IMR-90 (cell line): Measurements from ENCODE around the gene ATXN7L2. TPM values are rescaled to one million over a fixed set of nuclear protein-coding genes. Genes with fewer than 3 reads are reported as not detected.
A peak's percentile ranks its signal among the peaks of the same experiment; 100 is the strongest.

Source experiments
- ATAC-seq: fragments of 200-7000 bp; cut with Tn5 transposase; 2 replicates; pipeline ENCODE4 v1.9.1; 2020; ENCODE audit warnings: low read depth, mild to moderate bottlenecking, moderate library complexity
- BruUV-seq: library from RNA; stranded (reverse); fragments of 400-500 nt; replicated peaks from 2 replicates; lab custom pipeline; 2021; lab: Mats Ljungman, UMichigan
- CTCF ChIA-PET: fragments of 300-600 bp; formaldehyde crosslinking; extraction: SDS; loops from one replicate; lab custom pipeline; 2021; ENCODE audit warnings: antibody characterized with exemption; lab: Yijun Ruan, JAX
- POLR2A ChIA-PET: fragments of 300-600 bp; sonication (Branson Sonifier 250); formaldehyde crosslinking; loops from one replicate; lab custom pipeline; 2022; ENCODE audit warnings: antibody characterized with exemption; ENCODE audit not compliant: unreplicated experiment; lab: Charles Lee
- DNase-seq: peaks from one replicate; pipeline ENCODE4 v3.0.0; 2013
- H2AFZ ChIP-seq: replicated peaks from 2 replicates; pipeline ENCODE3; 2013; ENCODE audit warnings: low read length, mild to moderate bottlenecking; ENCODE audit not compliant: poor library complexity
- H2AK5ac ChIP-seq: 2 replicates; pipeline ENCODE4 v1.6.1; 2013; ENCODE audit warnings: low read depth, low read length, inconsistent platforms
- H2AK9ac ChIP-seq: replicated peaks from 2 replicates; pipeline ENCODE3; 2013; ENCODE audit warnings: mild to moderate bottlenecking, low read depth, low read length, moderate library complexity; ENCODE audit not compliant: poor library complexity
- H2BK120ac ChIP-seq: 2 replicates; pipeline ENCODE4 v1.6.1; 2013; ENCODE audit warnings: low read depth, low read length, inconsistent platforms
- H2BK15ac ChIP-seq: 3 replicates; pipeline ENCODE4 v1.6.1; 2013; ENCODE audit warnings: low read depth, low read length, inconsistent platforms
- H2BK20ac ChIP-seq: 2 replicates; pipeline ENCODE4 v1.6.1; 2013; ENCODE audit warnings: low read depth, mild to moderate bottlenecking, inconsistent platforms, low read length, moderate library complexity
- H2BK5ac ChIP-seq: 2 replicates; pipeline ENCODE4 v1.6.1; 2013; ENCODE audit warnings: mild to moderate bottlenecking, low read depth, low read length, inconsistent platforms; ENCODE audit not compliant: poor library complexity, severe bottlenecking
- H3K14ac ChIP-seq: replicated peaks from 2 replicates; pipeline ENCODE4 v1.6.1; 2013; ENCODE audit warnings: low read depth, low read length, inconsistent platforms
- H3K18ac ChIP-seq: 2 replicates; pipeline ENCODE4 v1.6.1; 2013; ENCODE audit warnings: low read depth, low read length, control low read depth
- H3K23ac ChIP-seq: 2 replicates; pipeline ENCODE4 v1.6.1; 2013; ENCODE audit warnings: low read depth, low read length, inconsistent platforms
- H3K27ac ChIP-seq: 2 replicates; pipeline ENCODE4 v1.5.1; 2013; ENCODE audit warnings: mild to moderate bottlenecking, control low read depth, low read length; ENCODE audit not compliant: insufficient read depth
- H3K27me3 ChIP-seq: 2 replicates; pipeline ENCODE4 v1.6.1; 2013; ENCODE audit warnings: low read length; ENCODE audit not compliant: control insufficient read depth, insufficient read depth
- H3K36me3 ChIP-seq: 2 replicates; pipeline ENCODE4 v1.6.1; 2013; ENCODE audit warnings: low read length, mixed read lengths; ENCODE audit not compliant: control insufficient read depth, insufficient read depth
- H3K4ac ChIP-seq: 2 replicates; pipeline ENCODE4 v1.6.1; 2013; ENCODE audit warnings: low read depth, low read length, inconsistent platforms
- H3K4me1 ChIP-seq: 2 replicates; pipeline ENCODE4 v1.6.1; 2013; ENCODE audit warnings: low read length, mixed read lengths; ENCODE audit not compliant: control insufficient read depth, insufficient read depth
- H3K4me2 ChIP-seq: 2 replicates; pipeline ENCODE4 v1.6.1; 2013; ENCODE audit warnings: low read depth, mild to moderate bottlenecking, control low read depth, low read length, moderate library complexity
- H3K4me3 ChIP-seq: 2 replicates; pipeline ENCODE4 v1.5.1; 2013; ENCODE audit warnings: low read depth, mild to moderate bottlenecking, control low read depth, low read length, moderate library complexity; ENCODE audit not compliant: insufficient read depth
- H3K56ac ChIP-seq: 2 replicates; pipeline ENCODE4 v1.6.1; 2013; ENCODE audit warnings: low read length, inconsistent platforms; ENCODE audit not compliant: insufficient read depth; ENCODE audit errors: extremely low read depth
- H3K79me1 ChIP-seq, 2 experiments: 2 replicates each; pipeline ENCODE4 v1.6.1; 2013; ENCODE audit warnings: low read length in 2 of 2, inconsistent platforms in 1 of 2, low read depth in 1 of 2
- H3K9ac ChIP-seq: 2 replicates; pipeline ENCODE4 v1.6.1; 2013; ENCODE audit warnings: low read depth, low read length, control low read depth
- H3K9me1 ChIP-seq: 2 replicates; pipeline ENCODE4 v1.6.1; 2013; ENCODE audit warnings: low read length, inconsistent platforms; ENCODE audit not compliant: insufficient read depth
- H3K9me3 ChIP-seq: 2 replicates; pipeline ENCODE4 v1.6.1; 2013; ENCODE audit warnings: low read length; ENCODE audit not compliant: control insufficient read depth, insufficient read depth
- H4K20me1 ChIP-seq: 2 replicates; pipeline ENCODE4 v1.6.1; 2013; ENCODE audit warnings: low read length, inconsistent platforms; ENCODE audit not compliant: insufficient read depth
- H4K5ac ChIP-seq: 2 replicates; pipeline ENCODE4 v1.6.1; 2013; ENCODE audit warnings: mild to moderate bottlenecking, low read depth, low read length, control low read depth
- H4K8ac ChIP-seq, 2 experiments: 2 replicates each; pipeline ENCODE4 v1.6.1; 2013; ENCODE audit warnings: low read depth in 2 of 2, low read length in 2 of 2, control low read depth in 1 of 2, inconsistent platforms in 1 of 2
- H4K91ac ChIP-seq: 2 replicates; pipeline ENCODE4 v1.6.1; 2013; ENCODE audit warnings: low read depth, low read length, inconsistent platforms; ENCODE audit not compliant: insufficient read depth
- MAFK ChIP-seq: IDR thresholded peaks from 2 replicates; pipeline ENCODE4 v1.6.1; 2012; ENCODE audit warnings: low read depth, low read length, improper control_type of control experiment
- SMC3 ChIP-seq: fragments of 150-350 bp; IDR thresholded peaks from 2 replicates; pipeline ENCODE4 v1.6.1; 2016; ENCODE audit warnings: low read depth, mild to moderate bottlenecking, antibody characterized with exemption, low read length, moderate library complexity
- WGBS, 2 experiments: methylation state at CpG; one replicate each; pipeline versions ENCODE4 v1.1.5 to v1.1.7; 2013; ENCODE audit warnings: missing lambda C conversion rate in 2 of 2; ENCODE audit not compliant: insufficient read length in 1 of 2; ENCODE audit errors: extremely low coverage in 2 of 2; 5-methylcytosine and 5-hydroxymethylcytosine counted together
- dilution Hi-C: fragments of 300-500 bp; cut with HindIII; formaldehyde crosslinking; loops from one replicate; pipeline ENCODE4 v1.14.3; 2018; ENCODE audit warnings: low sequenced_read_pairs; ENCODE audit not compliant: unreplicated experiment
- in situ Hi-C: fragments of 300-500 bp; cut with MboI; formaldehyde crosslinking; loops from 3 replicates; pipeline ENCODE4 v1.14.3; 2019; ENCODE audit warnings: low sequenced_read_pairs, inconsistent platforms, mixed read lengths
- intact Hi-C: fragments of 100-400 bp; cut with micrococcal nuclease; formaldehyde crosslinking; loops from 2 replicates; pipeline ENCODE4 v1.10.0; 2022
- polyA plus RNA-seq, 3 experiments: library from polyadenylated mRNA; depleted of rRNA; stranded (reverse); fragments of >200 nt; gene quantifications; 2 replicates each; pipeline ENCODE4 v1.2.3, GENCODE V29; 2012; ENCODE audit warnings: low replicate concordance in 1 of 3
- total RNA-seq: library from RNA; depleted of rRNA; stranded (reverse); fragments of >200 nt; gene quantifications from 2 replicates; pipeline ENCODE4 v1.2.3, GENCODE V29; 2012
- TF ChIP-seq, protein P1 (sequence below): fragments of 150-350 bp; IDR thresholded peaks from 2 replicates; pipeline ENCODE4 v1.6.1; 2016; ENCODE audit warnings: low read depth, mild to moderate bottlenecking, low read length, moderate library complexity, borderline replicate concordance
- TF ChIP-seq, protein P2 (sequence below): conservative IDR thresholded peaks from 2 replicates; pipeline ENCODE4 v1.5.1; 2012; ENCODE audit warnings: mild to moderate bottlenecking, low read depth, low read length, improper control_type of control experiment

ATXN7L2 gene
- total and polyA plus RNA-seq, 2 of the 4 experiments (the other 2 are of a cell fraction) = 1.3 to 4.8 TPM

DNA sequence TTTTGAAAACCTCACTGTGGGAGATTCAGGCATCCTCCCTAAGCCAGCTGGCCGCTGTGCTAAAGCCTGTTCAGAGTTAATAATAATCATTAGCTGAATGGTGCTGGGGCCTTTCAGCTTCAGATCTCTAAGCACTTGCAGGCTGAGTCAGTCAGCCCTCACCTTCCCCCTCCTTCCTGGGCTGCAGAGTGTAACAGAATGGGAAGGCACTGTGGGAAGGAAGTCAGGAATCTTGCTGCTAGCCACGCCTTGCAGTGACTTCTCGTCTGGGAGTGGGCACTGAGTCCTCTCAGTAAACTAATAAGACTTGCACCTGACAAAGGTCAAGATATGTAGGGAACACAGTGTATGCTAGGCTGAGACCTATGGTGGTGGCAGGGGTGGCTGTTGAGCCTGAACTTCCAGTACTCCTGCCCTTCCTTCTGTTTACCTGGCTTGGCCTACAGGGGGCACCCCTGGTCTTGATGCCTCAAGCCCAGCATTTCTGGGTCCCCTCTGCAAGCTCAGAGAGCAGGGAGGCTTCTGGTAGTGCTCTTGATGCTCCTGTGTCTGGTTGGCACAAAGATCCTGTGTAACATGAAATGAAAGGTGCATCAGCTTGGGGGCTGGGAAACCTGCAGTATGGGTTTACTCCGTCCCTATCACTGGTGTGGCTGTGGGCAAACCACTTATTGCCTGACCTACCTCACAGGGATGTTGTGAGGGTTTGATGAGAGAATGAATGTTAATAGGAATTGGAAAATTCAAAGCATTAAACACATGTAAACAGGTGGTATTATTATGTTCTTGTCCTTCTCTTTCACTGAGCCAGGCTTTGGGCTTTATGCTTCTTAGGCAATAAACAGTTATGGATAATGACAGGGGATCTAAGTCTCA is 16.2 kb downstream of the ATXN7L2 start:
- Histone ChIP-seq H2AFZ (peak overlapping the region; percentile 18), H2BK20ac (peak overlapping the region; percentile 73; the same call in 1 of the 2 replicates), H3K23ac (no peak overlapping the region), H3K27me3 (no peaks in the 10 kb centered on the region), H2BK15ac (no peak overlapping the region), H3K14ac (no peak overlapping the region), H3K4ac (peak overlapping the region; percentile 70; the same call in 1 of the 2 replicates), H2BK5ac (peak overlapping the region; percentile 9), H2BK120ac (peak overlapping the region; percentile 68; the same call in 1 of the 2 replicates), H2AK9ac (peak overlapping the region; percentile 76), H3K9ac (no peak overlapping the region), H4K20me1 (peaks cover 13% of the 10 kb centered on the region; the same call in 1 of the 2 replicates), H3K27ac (peak overlapping the region; percentile 17), H3K9me1 (peaks cover 23% of the 10 kb centered on the region), H3K79me1 (peaks cover 14 to 56% of the 10 kb centered on the region in 2 experiments), H3K4me3 (no peak overlapping the region), H4K5ac (no peak overlapping the region), H3K4me1 (peaks cover 27% of the 10 kb centered on the region), H2AK5ac (peak overlapping the region; percentile 68; the same call in 1 of the 2 replicates), H3K4me2 (peak overlapping the region; percentile 19; the same call in 1 of the 2 replicates), H3K36me3 (peaks cover 13% of the 10 kb centered on the region), H3K56ac (no peak overlapping the region), H4K91ac (no peak overlapping the region), H3K18ac (no peak overlapping the region), H3K9me3 (no peaks in the 10 kb centered on the region), H4K8ac (peak overlapping the region in 1 of 2 experiments; percentile 55; a peak in 2 of 4 replicates)
- CTCF ChIA-PET = interaction anchor here (0.6 to 5.1 kb wide), 8 partner anchors 9 to 412 kb away, joined by 3 to 51 read pairs (median 5); partner anchors contain the start of gene AMIGO1
- intact Hi-C loops (no loop called here), dilution Hi-C loops (no loop called here), in situ Hi-C loops (loop anchor here (5.0 kb wide), 1 partner anchor 32 kb away; no protein-coding TSS in a partner anchor)
- no TSS peak for BruUV-seq
- no CpG with 5 or more reads among the region's 4 CpGs for WGBS, 2 experiments
- DNase-seq (peak; percentile 76), ATAC-seq (peak; percentile 73)
- TF ChIP-seq MAFK (no peak), SMC3 (no peak)
- TF ChIP-seq, protein P1, sequence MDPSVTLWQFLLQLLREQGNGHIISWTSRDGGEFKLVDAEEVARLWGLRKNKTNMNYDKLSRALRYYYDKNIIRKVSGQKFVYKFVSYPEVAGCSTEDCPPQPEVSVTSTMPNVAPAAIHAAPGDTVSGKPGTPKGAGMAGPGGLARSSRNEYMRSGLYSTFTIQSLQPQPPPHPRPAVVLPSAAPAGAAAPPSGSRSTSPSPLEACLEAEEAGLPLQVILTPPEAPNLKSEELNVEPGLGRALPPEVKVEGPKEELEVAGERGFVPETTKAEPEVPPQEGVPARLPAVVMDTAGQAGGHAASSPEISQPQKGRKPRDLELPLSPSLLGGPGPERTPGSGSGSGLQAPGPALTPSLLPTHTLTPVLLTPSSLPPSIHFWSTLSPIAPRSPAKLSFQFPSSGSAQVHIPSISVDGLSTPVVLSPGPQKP = no peak
- TF ChIP-seq, protein P2, sequence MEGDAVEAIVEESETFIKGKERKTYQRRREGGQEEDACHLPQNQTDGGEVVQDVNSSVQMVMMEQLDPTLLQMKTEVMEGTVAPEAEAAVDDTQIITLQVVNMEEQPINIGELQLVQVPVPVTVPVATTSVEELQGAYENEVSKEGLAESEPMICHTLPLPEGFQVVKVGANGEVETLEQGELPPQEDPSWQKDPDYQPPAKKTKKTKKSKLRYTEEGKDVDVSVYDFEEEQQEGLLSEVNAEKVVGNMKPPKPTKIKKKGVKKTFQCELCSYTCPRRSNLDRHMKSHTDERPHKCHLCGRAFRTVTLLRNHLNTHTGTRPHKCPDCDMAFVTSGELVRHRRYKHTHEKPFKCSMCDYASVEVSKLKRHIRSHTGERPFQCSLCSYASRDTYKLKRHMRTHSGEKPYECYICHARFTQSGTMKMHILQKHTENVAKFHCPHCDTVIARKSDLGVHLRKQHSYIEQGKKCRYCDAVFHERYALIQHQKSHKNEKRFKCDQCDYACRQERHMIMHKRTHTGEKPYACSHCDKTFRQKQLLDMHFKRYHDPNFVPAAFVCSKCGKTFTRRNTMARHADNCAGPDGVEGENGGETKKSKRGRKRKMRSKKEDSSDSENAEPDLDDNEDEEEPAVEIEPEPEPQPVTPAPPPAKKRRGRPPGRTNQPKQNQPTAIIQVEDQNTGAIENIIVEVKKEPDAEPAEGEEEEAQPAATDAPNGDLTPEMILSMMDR = peak; percentile 38
- POLR2A ChIA-PET = no interaction called here
